ENCODE measurements around the gene SPAG5. TPM values are rescaled to one million over a fixed set of nuclear protein-coding genes. Genes with fewer than 3 reads are reported as not detected.
"Not testable (repeated sequence)": the region's sequence is repeated elsewhere in the genome, so short reads cannot be mapped to it uniquely, and the experiment has no call there.

The SPAG5 gene
- total RNA-seq, 4 donors from 2014 or later = 40.3 to 67.7 (median 49.6) TPM

DNA sequence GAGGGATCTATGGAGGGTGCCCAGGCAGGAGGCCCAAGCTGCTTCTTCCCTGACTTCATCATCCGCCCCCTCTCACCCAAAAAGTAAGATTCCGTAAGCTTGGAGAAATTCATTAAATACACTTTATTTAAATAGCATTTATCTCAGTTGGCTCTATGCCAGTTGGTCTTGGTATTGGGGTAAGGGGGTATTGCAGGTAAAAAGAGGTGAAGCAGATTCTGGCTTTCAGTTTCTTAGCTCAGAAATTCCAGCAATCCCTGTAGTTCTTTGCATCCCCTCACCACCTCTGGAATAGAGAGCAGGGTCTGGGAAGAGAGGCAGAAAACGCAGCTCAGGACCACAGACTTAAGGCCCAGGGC, 21.4 kb downstream of the SPAG5 start:
- peaks cover 0 to 28% (median 5%) of the 10 kb centered on the region in 4 donors for H3K4me1 ChIP-seq
- H3K9me3 ChIP-seq = no peaks in the 10 kb centered on the region
- H3K27me3 ChIP-seq = no peaks in the 10 kb centered on the region
- TF ChIP-seq, protein P1, sequence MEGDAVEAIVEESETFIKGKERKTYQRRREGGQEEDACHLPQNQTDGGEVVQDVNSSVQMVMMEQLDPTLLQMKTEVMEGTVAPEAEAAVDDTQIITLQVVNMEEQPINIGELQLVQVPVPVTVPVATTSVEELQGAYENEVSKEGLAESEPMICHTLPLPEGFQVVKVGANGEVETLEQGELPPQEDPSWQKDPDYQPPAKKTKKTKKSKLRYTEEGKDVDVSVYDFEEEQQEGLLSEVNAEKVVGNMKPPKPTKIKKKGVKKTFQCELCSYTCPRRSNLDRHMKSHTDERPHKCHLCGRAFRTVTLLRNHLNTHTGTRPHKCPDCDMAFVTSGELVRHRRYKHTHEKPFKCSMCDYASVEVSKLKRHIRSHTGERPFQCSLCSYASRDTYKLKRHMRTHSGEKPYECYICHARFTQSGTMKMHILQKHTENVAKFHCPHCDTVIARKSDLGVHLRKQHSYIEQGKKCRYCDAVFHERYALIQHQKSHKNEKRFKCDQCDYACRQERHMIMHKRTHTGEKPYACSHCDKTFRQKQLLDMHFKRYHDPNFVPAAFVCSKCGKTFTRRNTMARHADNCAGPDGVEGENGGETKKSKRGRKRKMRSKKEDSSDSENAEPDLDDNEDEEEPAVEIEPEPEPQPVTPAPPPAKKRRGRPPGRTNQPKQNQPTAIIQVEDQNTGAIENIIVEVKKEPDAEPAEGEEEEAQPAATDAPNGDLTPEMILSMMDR (IDR thresholded peaks at IDR 0.05) = no peak
- TF ChIP-seq POLR2A (IDR thresholded peaks at IDR 0.05) = no peak
- no peak overlapping the region for H3K4me3 ChIP-seq
- H3K27ac ChIP-seq = peak overlapping the region in 2 of 4 donors; percentile 64 to 69
- no peak for DNase-seq
- H3K36me3 ChIP-seq = peaks cover 0 to 20% (median 0%) of the 10 kb centered on the region in 3 donors

DNA sequence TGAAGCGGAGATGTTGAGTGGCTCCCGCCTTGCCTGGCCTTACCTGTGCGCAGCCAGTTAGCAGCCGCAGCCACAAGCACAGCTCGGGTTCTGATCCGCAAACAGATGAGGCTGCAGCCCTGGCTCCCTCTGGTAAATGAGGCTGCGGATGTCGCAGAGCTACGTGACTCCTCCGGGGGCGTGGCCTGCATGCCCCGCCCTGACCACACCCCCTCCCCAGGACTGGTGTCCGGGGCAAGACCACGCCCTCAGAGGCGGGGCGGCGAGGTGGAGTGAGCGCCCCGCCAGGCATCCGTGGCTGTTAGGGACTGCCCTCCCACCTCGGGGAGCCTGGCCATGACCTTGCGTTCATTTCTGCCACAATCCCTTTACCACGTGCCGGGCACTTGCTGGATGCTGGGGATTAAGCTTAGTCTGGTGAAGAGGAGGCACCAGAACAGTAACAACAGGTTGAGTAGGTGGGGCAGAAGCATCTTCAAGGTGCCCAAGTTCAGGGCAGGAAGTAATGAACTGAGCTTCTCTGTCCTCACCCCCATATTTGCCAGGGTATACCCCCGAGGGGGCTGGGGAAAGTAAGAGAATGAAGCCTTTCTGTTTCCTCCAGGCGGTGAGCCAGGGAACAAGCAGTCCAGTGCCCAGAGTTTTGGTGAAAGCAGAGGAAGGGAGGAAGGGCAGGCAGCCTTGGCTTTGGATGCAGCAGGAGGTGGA, 21.9 kb downstream of the SPAG5 start, which contains the start of gene ALDOC:
ALDOC (minus strand) TSS at position 138 of the 708 bp plus-strand sequence. CDS start 1,363 bp downstream, outside the sequence.
- TF ChIP-seq, protein P1 (IDR thresholded peaks at IDR 0.05) = peak in 1 of 6 experiments; percentile 13
- peak; percentile 95 to 97 for TF ChIP-seq POLR2A (IDR thresholded peaks at IDR 0.05)
- H3K4me1 ChIP-seq = peaks cover 0 to 34% (median 9%) of the 10 kb centered on the region in 4 donors
- H3K4me3 ChIP-seq = peak within 1 kb of the TSS; percentile 27 to 54 (median 36)
- peak; percentile 99 to 100 (median 100) for DNase-seq
- no peaks in the 10 kb centered on the region for H3K9me3 ChIP-seq
- H3K27ac ChIP-seq = peak within 1 kb of the TSS in 3 of 4 donors; percentile 43 to 69 (median 64)
- H3K27me3 ChIP-seq = no peaks in the 10 kb centered on the region
- peaks cover 0 to 15% (median 0%) of the 10 kb centered on the region in 3 donors for H3K36me3 ChIP-seq

- Histone ChIP-seq H3K4me3 (peak overlapping the region in 1 of 4 donors; percentile 42), H3K4me1 (peaks cover 0 to 36% (median 10%) of the 10 kb centered on the region in 4 donors), H3K36me3 (peaks cover 0 to 14% (median 0%) of the 10 kb centered on the region in 3 donors)
- not testable (repeated sequence) for H3K27me3 ChIP-seq, H3K27ac ChIP-seq, H3K9me3 ChIP-seq
- peak in 1 of 3 donors; percentile 44 for DNase-seq
These were observed 22.8 kb downstream of the SPAG5 start for GRCh38 chr17:28576016-28576415.

GRCh38 chr17:28575126-28575795, 23.6 kb downstream of the SPAG5 start:
- Histone ChIP-seq H3K9me3 (no peaks in the 10 kb centered on the region), H3K27ac (no peak overlapping the region), H3K4me1 (peaks cover 0 to 41% (median 11%) of the 10 kb centered on the region in 4 donors), H3K27me3 (no peaks in the 10 kb centered on the region), H3K36me3 (peaks cover 0 to 14% (median 0%) of the 10 kb centered on the region in 3 donors), H3K4me3 (peak overlapping the region in 1 of 4 donors; percentile 42)
- TF ChIP-seq, protein P1 (IDR thresholded peaks at IDR 0.05) = no peak
- no peak for TF ChIP-seq POLR2A (IDR thresholded peaks at IDR 0.05)
- peak in 1 of 3 donors; percentile 40 for DNase-seq

- peak in 1 of 3 donors; percentile 45 for DNase-seq
- H3K4me3 ChIP-seq = no peak overlapping the region
- H3K4me1 ChIP-seq = peaks cover 0 to 48% (median 14%) of the 10 kb centered on the region in 4 donors
- peaks cover 0 to 10% (median 0%) of the 10 kb centered on the region in 3 donors for H3K36me3 ChIP-seq
- TF ChIP-seq POLR2A (IDR thresholded peaks at IDR 0.05) = no peak
- TF ChIP-seq, protein P1 (IDR thresholded peaks at IDR 0.05) = peak in 1 of 6 experiments; percentile 17
- H3K9me3 ChIP-seq = no peaks in the 10 kb centered on the region
- no peaks in the 10 kb centered on the region for H3K27me3 ChIP-seq
- no peak overlapping the region for H3K27ac ChIP-seq
These were observed 24.3 kb downstream of the SPAG5 start for GRCh38 chr17:28574526-28574925.
